Duodenal mucosa (tissue), 2 donors: ENCODE results near the gene BRAT1.

Experiments used
- H3K27ac ChIP-seq: one replicate; pipeline ENCODE4 v1.7.0; 2013; ENCODE audit warnings: low read depth, low read length
- H3K27me3 ChIP-seq, 2 donors: one replicate each; pipeline ENCODE4 v1.7.0; 2013; ENCODE audit warnings: low read length in 2 of 2, control low read depth in 1 of 2; ENCODE audit not compliant: insufficient read depth in 2 of 2, control insufficient read depth in 1 of 2
- H3K36me3 ChIP-seq, 2 donors: one replicate each; pipeline ENCODE4 v1.7.0; 2013; ENCODE audit warnings: low read length in 2 of 2, control low read depth in 1 of 2; ENCODE audit not compliant: insufficient read depth in 2 of 2, control insufficient read depth in 1 of 2
- H3K4me1 ChIP-seq, 2 donors: one replicate each; pipeline ENCODE4 v1.7.0; 2013; ENCODE audit warnings: low read length in 2 of 2, control low read depth in 1 of 2; ENCODE audit not compliant: insufficient read depth in 2 of 2, control insufficient read depth in 1 of 2
- H3K4me3 ChIP-seq, 2 donors: one replicate each; pipeline ENCODE4 v1.7.0; 2013; ENCODE audit warnings: low read length in 2 of 2, low read depth in 1 of 2
- H3K9ac ChIP-seq, 2 donors: one replicate each; pipeline ENCODE4 v1.7.0; 2013; ENCODE audit warnings: low read length in 2 of 2, low read depth in 1 of 2
- H3K9me3 ChIP-seq, 2 donors: one replicate each; pipeline ENCODE4 v1.7.0; 2013; ENCODE audit warnings: low read length in 2 of 2, control low read depth in 1 of 2; ENCODE audit not compliant: control insufficient read depth in 1 of 2

The BRAT1 gene

GRCh38 chr7:2586326-2587020 lies 31.1 kb upstream of the BRAT1 start:
- Histone ChIP-seq H3K9ac (no peak overlapping the region), H3K9me3 (no peaks in the 10 kb centered on the region), H3K36me3 (peaks cover 21 to 39% of the 10 kb centered on the region in 2 donors), H3K27ac (no peak overlapping the region), H3K4me1 (no peaks in the 10 kb centered on the region), H3K4me3 (no peak overlapping the region), H3K27me3 (no peaks in the 10 kb centered on the region)

GRCh38 chr7:2585446-2585845 lies 30.1 kb upstream of the BRAT1 start:
- no peaks in the 10 kb centered on the region for H3K27me3 ChIP-seq
- peaks cover 18 to 29% of the 10 kb centered on the region in 2 donors for H3K36me3 ChIP-seq
- no peak overlapping the region for H3K4me3 ChIP-seq
- H3K27ac ChIP-seq, result no peak overlapping the region
- no peak overlapping the region for H3K9ac ChIP-seq
- H3K9me3 ChIP-seq, result no peaks in the 10 kb centered on the region
- no peaks in the 10 kb centered on the region for H3K4me1 ChIP-seq

GRCh38 chr7:2583798-2584580 lies 28.7 kb upstream of the BRAT1 start:
- Histone ChIP-seq H3K36me3 (peaks cover 18 to 37% of the 10 kb centered on the region in 2 donors), H3K9me3 (no peaks in the 10 kb centered on the region), H3K4me3 (no peak overlapping the region), H3K27me3 (no peaks in the 10 kb centered on the region), H3K9ac (no peak overlapping the region), H3K27ac (no peak overlapping the region), H3K4me1 (no peaks in the 10 kb centered on the region)

- Histone ChIP-seq H3K36me3 (peaks cover 17 to 44% of the 10 kb centered on the region in 2 donors), H3K9me3 (no peaks in the 10 kb centered on the region), H3K9ac (no peak overlapping the region), H3K27me3 (no peaks in the 10 kb centered on the region), H3K27ac (no peak overlapping the region), H3K4me1 (no peaks in the 10 kb centered on the region), H3K4me3 (no peak overlapping the region)
These were observed 26.8 kb upstream of the BRAT1 start for GRCh38 chr7:2582006-2582735.

DNA sequence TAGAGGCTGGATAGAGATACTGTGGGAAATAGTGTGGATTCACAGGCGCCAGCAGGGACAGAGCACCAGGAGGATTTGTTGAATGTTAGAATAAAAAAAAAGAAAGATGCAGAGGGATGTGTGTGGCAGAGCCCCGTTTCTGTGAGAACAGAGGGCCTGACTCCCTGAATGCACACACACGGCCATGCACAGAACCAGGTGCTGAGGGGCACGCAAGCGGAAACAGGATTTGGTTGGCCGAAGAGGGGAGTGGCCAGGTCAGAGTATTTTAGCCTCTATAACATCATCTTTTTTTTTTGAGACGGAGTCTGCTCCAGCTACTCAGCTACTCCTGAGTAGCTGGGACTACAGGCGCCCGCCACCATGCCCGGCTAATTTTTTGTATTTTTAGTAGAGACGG lies 25.3 kb upstream of the BRAT1 start:
- Histone ChIP-seq H3K9ac (no peak overlapping the region), H3K27me3 (no peaks in the 10 kb centered on the region), H3K4me1 (no peaks in the 10 kb centered on the region), H3K27ac (no peak overlapping the region), H3K9me3 (no peaks in the 10 kb centered on the region), H3K4me3 (no peak overlapping the region), H3K36me3 (peaks cover 16 to 43% of the 10 kb centered on the region in 2 donors)

GRCh38 chr7:2577914-2578680 lies 22.8 kb upstream of the BRAT1 start:
- Histone ChIP-seq H3K36me3 (peaks cover 19 to 49% of the 10 kb centered on the region in 2 donors), H3K27me3 (no peaks in the 10 kb centered on the region), H3K9me3 (no peaks in the 10 kb centered on the region)

DNA sequence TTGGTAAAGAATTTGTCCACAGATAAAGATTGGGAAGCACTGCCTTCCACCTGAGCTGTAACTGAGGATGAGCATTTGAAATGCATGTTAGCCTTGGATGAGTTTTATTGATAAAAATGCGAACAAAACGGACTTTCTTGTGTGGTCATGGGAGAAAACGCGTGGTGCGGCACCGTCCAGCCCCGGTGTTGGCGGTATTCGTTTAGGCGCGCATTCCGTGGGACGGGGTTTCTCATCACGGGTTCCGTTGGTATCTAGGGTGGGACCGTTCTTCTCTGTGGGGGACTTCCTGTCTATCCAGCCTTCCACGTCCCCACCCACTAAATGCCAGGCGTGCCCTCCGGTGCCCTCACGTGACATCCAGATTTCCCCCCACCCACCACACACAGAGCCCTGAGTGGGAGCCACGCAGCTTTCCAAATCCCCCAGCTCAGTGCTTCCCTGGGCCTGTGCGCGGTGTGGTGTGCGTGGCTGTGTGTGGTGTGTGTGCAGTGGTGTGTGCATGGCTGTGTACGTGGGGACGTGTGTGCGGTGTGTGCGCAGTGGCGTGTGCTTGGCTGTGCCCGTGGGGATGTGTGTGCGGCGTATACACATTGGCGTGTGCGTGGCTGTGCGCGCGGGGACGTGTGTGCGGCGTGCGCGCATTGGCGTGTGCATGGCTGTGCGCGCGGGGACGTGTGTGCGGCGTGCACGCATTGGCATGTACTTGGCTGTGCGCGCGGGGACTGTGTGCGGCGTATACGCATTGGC lies 21.6 kb upstream of the BRAT1 start:
- Histone ChIP-seq H3K9me3 (no peaks in the 10 kb centered on the region), H3K4me3 (no peak overlapping the region), H3K4me1 (peaks cover 5 to 11% of the 10 kb centered on the region in 2 donors), H3K9ac (no peak overlapping the region), H3K27me3 (no peaks in the 10 kb centered on the region), H3K36me3 (peaks cover 19 to 53% of the 10 kb centered on the region in 2 donors), H3K27ac (no peak overlapping the region)

More at GRCh38 chr7:2577914-2578680, 22.8 kb upstream of the BRAT1 start:
- H3K4me1 ChIP-seq, result no peaks in the 10 kb centered on the region
- H3K9ac ChIP-seq, result no peak overlapping the region
- H3K4me3 ChIP-seq, result no peak overlapping the region
- H3K27ac ChIP-seq, result no peak overlapping the region

DNA sequence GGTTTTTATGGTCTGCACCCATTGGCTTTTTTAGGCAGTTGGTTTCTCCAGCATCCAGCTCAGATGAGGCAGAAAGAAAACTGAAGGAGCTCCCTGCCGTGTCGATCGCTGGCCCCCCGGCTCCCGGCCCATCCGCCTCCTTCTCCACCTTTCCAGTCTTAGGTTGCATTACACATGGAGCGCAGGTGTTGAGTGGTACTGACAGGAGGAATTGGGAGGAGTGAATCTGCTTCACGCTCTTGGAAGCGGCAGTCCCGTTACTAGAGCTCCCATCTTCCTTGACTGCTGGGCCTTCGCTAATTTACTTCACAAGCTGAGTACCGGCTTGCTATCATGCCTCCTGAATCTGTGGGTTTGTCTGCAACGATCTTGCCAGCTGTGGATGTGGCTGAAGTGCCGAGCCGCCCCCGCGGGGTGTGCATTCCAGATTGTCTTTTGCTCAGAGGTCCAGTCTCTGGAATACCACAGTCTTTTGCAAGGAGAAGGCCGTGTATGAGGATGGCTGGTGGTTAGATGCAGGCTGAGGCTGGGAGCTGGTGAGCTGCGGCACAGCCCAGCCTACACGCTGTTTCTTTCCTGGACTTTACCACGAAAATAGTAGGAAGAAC lies 20.5 kb upstream of the BRAT1 start:
- Histone ChIP-seq H3K9me3 (no peaks in the 10 kb centered on the region), H3K9ac (no peak overlapping the region), H3K4me3 (no peak overlapping the region), H3K27ac (no peak overlapping the region), H3K27me3 (no peaks in the 10 kb centered on the region), H3K36me3 (peaks cover 23 to 53% of the 10 kb centered on the region in 2 donors), H3K4me1 (peaks cover 12 to 18% of the 10 kb centered on the region in 2 donors)
